ENCODE results near the gene GTPBP1. TPM values are rescaled to one million over a fixed set of nuclear protein-coding genes. Genes with fewer than 3 reads are reported as not detected.

The GTPBP1 gene
- total RNA-seq, 8 experiments from 2014 or later: 28.8 to 88.7 (median 35.1) TPM

DNA sequence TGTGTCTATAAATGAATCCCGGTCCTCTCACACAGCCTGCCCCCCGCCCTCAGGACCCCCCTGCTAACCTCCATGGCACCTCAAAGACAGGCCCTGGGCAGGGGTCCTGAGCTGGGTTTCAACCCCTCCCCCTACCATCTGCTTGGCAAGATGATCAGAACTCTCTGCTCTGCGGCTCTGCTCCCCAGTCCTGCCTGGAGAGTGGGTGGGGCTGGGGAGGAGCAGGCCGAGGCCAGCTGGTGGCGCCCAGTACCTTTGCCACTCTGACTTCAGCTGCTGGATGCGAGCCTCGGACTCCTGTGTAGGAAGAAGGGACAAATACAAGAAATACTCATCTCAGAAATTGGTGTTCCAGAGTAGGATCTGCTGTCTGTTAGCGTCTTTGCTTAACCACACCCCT is 35.0 kb downstream of the GTPBP1 start:
- ATAC-seq (replicated peaks in 6 of 8): peak in 3 of 8 experiments; percentile 5 to 38 (median 14)
- H3K27ac ChIP-seq: no peak overlapping the region
- no peaks in the 10 kb centered on the region for H3K4me1 ChIP-seq (replicated peaks in 1 of 2)
- H3K4me3 ChIP-seq: no peak overlapping the region
- 59 to 82% methylated on average over 3 of the region's 8 CpGs; no CpG with 5 or more reads in 8 of the 10 experiments for WGBS, 10 experiments
- in situ Hi-C loops (cut with MboI; ENCODE audit: low pct_unique_long_range_greater_than_20kb in 2 of 9, low sequenced_read_pairs in 9 of 9, unreplicated experiment in 9 of 9): no loop called here

- no peak for ATAC-seq (replicated peaks in 6 of 8)
- no peaks in the 10 kb centered on the region for H3K4me1 ChIP-seq (replicated peaks in 1 of 2)
- in situ Hi-C loops (cut with MboI; ENCODE audit: low pct_unique_long_range_greater_than_20kb in 2 of 9, low sequenced_read_pairs in 9 of 9, unreplicated experiment in 9 of 9): no loop called here
- H3K4me3 ChIP-seq: no peak overlapping the region
- 79 to 100% (median 88%) methylated on average over 1 to 7 of the region's 9 CpGs; no CpG with 5 or more reads in 7 of the 10 experiments for WGBS, 10 experiments
- no peak overlapping the region for H3K27ac ChIP-seq
These were observed 35.4 kb downstream of the GTPBP1 start for GRCh38 chr22:38741166-38741565.

DNA sequence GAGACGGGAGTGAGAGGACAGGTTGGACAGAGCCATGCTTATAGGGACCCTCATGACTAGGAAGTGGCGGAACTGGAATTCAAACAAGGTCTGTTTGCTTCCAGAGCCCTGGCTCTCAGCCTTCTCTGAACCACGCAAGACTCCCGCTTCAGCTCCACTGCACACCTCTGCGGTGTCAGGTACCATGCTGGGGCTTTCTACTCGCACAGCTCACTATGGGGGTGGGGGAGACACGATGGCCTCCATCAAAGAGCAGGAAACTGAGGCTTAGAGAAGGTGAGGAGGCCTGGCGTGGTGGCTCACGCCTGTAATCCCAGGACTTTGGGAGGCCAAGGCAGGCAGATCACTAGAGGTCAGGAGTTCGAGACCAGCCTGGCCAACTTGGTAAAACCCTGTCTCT is 35.8 kb downstream of the GTPBP1 start:
- WGBS, 10 experiments: 95 to 100% (median 100%) methylated on average over 1 to 7 of the region's 10 CpGs; no CpG with 5 or more reads in 6 of the 10 experiments
- ATAC-seq (replicated peaks in 6 of 8): no peak

DNA sequence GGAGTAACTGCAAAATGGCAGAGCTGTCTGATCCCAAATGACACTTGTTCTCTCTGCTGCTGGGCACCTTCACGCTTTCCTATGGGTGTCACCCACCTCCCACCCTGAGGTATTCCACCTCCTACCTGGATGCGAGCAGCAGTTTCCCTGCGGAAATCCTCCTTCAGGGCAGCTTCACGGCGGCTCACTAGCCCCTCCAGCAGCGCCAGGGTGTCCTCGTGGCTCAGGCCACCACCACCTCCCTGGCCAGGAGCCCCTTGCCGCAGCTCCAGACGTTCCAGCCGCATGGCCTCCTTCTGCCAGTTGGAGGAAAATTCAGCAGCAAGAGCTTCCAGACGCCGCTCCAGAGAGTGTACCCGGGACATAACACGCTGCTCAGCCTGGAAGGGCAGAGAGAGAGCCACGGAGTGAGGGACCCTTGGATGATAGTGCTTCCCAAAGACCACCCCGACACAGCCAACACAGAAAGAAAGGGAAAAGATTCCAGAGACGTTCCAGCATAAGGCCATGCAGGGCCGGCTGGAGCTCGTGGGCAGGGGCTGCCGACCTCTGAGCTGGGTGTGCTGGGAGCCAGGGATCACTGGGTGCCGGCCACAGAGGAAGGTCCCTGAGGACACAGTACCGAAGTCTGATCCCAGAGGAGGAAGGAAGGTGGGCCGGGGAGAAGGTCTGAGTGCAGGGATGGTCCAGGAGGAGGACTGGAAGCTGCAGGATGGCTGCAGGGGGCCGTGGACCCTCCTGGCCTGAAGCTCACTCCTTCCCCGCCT is 36.6 kb downstream of the GTPBP1 start:
- Histone ChIP-seq H3K27ac (no peak overlapping the region), H3K4me3 (no peak overlapping the region), H3K4me1 (replicated peaks in 1 of 2) (no peaks in the 10 kb centered on the region)
- ATAC-seq (replicated peaks in 6 of 8): no peak
- 80 to 100% (median 91%) methylated on average over 1 to 8 of the region's 25 CpGs; no CpG with 5 or more reads in 1 of the 10 experiments for WGBS, 10 experiments
- in situ Hi-C loops (cut with MboI; ENCODE audit: low pct_unique_long_range_greater_than_20kb in 2 of 9, low sequenced_read_pairs in 9 of 9, unreplicated experiment in 9 of 9): no loop called here

More for the DNA sequence above, 35.8 kb downstream of the GTPBP1 start:
- Histone ChIP-seq H3K4me3 (no peak overlapping the region), H3K27ac (no peak overlapping the region), H3K4me1 (replicated peaks in 1 of 2) (no peaks in the 10 kb centered on the region)
- in situ Hi-C loops (cut with MboI; ENCODE audit: low pct_unique_long_range_greater_than_20kb in 2 of 9, low sequenced_read_pairs in 9 of 9, unreplicated experiment in 9 of 9): no loop called here

DNA sequence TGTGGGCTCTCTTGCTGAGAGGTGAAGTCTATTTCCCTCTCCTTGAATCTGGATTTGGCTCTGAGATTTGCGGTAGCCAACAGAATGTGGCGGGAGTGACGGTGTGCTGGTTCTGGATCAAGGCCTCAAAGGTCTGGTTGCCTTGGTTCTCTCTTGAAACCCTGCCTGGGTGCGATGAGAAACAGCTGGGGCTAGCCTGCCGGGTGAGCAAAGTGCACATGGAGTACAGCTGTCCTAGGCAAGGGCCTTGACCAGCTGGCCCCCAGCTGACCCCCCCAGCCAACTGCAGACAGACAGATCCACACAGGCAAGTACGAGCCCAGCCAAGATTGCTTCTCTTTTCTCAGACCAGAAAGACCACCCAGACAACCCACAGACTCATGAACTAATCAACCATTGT is 39.2 kb downstream of the GTPBP1 start:
- no peak overlapping the region for H3K4me3 ChIP-seq
- no peak overlapping the region for H3K27ac ChIP-seq

GRCh38 chr22:38745676-38746460 is 40.1 kb downstream of the GTPBP1 start:
- Histone ChIP-seq H3K4me3 (no peak overlapping the region), H3K27ac (no peak overlapping the region), H3K4me1 (replicated peaks in 1 of 2) (no peaks in the 10 kb centered on the region)
- WGBS, 10 experiments: 56 to 100% (median 94%) methylated on average over 1 to 6 of the region's 14 CpGs; no CpG with 5 or more reads in 3 of the 10 experiments
- in situ Hi-C loops (cut with MboI; ENCODE audit: low pct_unique_long_range_greater_than_20kb in 2 of 9, low sequenced_read_pairs in 9 of 9, unreplicated experiment in 9 of 9): no loop called here
- ATAC-seq (replicated peaks in 6 of 8): no peak

More for the DNA sequence above, 39.2 kb downstream of the GTPBP1 start:
- ATAC-seq (replicated peaks in 6 of 8): no peak
- in situ Hi-C loops (cut with MboI; ENCODE audit: low pct_unique_long_range_greater_than_20kb in 2 of 9, low sequenced_read_pairs in 9 of 9, unreplicated experiment in 9 of 9): no loop called here
- no peaks in the 10 kb centered on the region for H3K4me1 ChIP-seq (replicated peaks in 1 of 2)
- WGBS, 10 experiments: 90 to 100% (median 100%) methylated on average over 1 to 2 of the region's 6 CpGs; no CpG with 5 or more reads in 6 of the 10 experiments

GRCh38 chr22:38748487-38749136 is 42.9 kb downstream of the GTPBP1 start:
- WGBS, 10 experiments: 80 to 100% (median 92%) methylated on average over 1 to 2 of the region's 14 CpGs; no CpG with 5 or more reads in 5 of the 10 experiments
- ATAC-seq (replicated peaks in 6 of 8): peak in 3 of 8 experiments; percentile 5 to 15 (median 11)
- in situ Hi-C loops (cut with MboI; ENCODE audit: low pct_unique_long_range_greater_than_20kb in 2 of 9, low sequenced_read_pairs in 9 of 9, unreplicated experiment in 9 of 9): no loop called here
- H3K4me1 ChIP-seq (replicated peaks in 1 of 2): peaks cover 0 to under 1% of the 10 kb centered on the region in 2 donors
- no peak overlapping the region for H3K27ac ChIP-seq
- no peak overlapping the region for H3K4me3 ChIP-seq

- H3K4me3 ChIP-seq: no peak overlapping the region
- no peak for ATAC-seq (replicated peaks in 6 of 8)
- in situ Hi-C loops (cut with MboI; ENCODE audit: low pct_unique_long_range_greater_than_20kb in 2 of 9, low sequenced_read_pairs in 9 of 9, unreplicated experiment in 9 of 9): loop anchor here in 1 of 9 experiments (25.0 kb wide), 1 partner anchor 262 kb away; the partner anchor contains the start of genes APOBEC3C and APOBEC3D
- no peak overlapping the region for H3K27ac ChIP-seq
- H3K4me1 ChIP-seq (replicated peaks in 1 of 2): peaks cover 4 to 9% of the 10 kb centered on the region in 2 donors
- WGBS, 10 experiments: 80 to 100% (median 92%) methylated on average over 1 to 7 of the region's 14 CpGs; no CpG with 5 or more reads in 5 of the 10 experiments
These were observed 44.4 kb downstream of the GTPBP1 start for GRCh38 chr22:38750104-38750503.

DNA sequence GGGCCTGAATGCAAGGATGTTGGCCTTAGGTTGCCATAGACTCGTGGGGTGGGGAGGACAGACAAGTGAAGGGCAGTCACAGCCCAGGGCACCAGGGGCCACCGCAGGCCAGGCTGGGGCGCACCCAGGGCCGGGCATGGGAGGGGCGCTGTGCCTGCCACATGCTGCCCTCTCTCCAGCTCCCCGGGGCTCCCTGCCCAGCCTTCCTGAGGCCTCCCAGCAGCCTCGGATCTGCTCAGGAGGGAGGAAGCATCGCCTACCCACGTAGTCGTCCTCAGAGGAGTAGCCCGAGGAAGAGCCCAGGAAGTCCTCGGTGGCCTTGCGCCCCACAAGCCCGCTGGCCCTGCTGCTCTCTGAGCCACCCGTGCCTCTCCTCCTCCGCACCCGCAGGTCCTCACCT is 44.9 kb downstream of the GTPBP1 start:
- Histone ChIP-seq H3K27ac (no peak overlapping the region), H3K4me3 (no peak overlapping the region), H3K4me1 (replicated peaks in 1 of 2) (peaks cover 4 to 9% of the 10 kb centered on the region in 2 donors)
- ATAC-seq (replicated peaks in 6 of 8): no peak
- WGBS, 10 experiments: 70 to 80% methylated on average over 1 to 2 of the region's 17 CpGs; no CpG with 5 or more reads in 8 of the 10 experiments
- in situ Hi-C loops (cut with MboI; ENCODE audit: low pct_unique_long_range_greater_than_20kb in 2 of 9, low sequenced_read_pairs in 9 of 9, unreplicated experiment in 9 of 9): loop anchor here in 1 of 9 experiments (25.0 kb wide), 1 partner anchor 262 kb away; the partner anchor contains the start of genes APOBEC3C and APOBEC3D

GRCh38 chr22:38751066-38751421 is 45.3 kb downstream of the GTPBP1 start:
- H3K4me3 ChIP-seq: no peak overlapping the region
- H3K4me1 ChIP-seq (replicated peaks in 1 of 2): peaks cover 4 to 9% of the 10 kb centered on the region in 2 donors
- no peak overlapping the region for H3K27ac ChIP-seq
- in situ Hi-C loops (cut with MboI; ENCODE audit: low pct_unique_long_range_greater_than_20kb in 2 of 9, low sequenced_read_pairs in 9 of 9, unreplicated experiment in 9 of 9): loop anchor here in 1 of 9 experiments (25.0 kb wide), 1 partner anchor 261 kb away; the partner anchor contains the start of genes APOBEC3C and APOBEC3D
- no peak for ATAC-seq (replicated peaks in 6 of 8)
- WGBS, 10 experiments: no CpG with 5 or more reads among the region's 12 CpGs

- Histone ChIP-seq H3K4me1 (replicated peaks in 1 of 2) (peaks cover 9% of the 10 kb centered on the region in 2 donors), H3K27ac (no peak overlapping the region), H3K4me3 (no peak overlapping the region)
- in situ Hi-C loops (cut with MboI; ENCODE audit: low pct_unique_long_range_greater_than_20kb in 2 of 9, low sequenced_read_pairs in 9 of 9, unreplicated experiment in 9 of 9): loop anchor here in 1 of 9 experiments (25.0 kb wide), 1 partner anchor 261 kb away; the partner anchor contains the start of genes APOBEC3C and APOBEC3D
- WGBS, 10 experiments: 67 to 100% (median 88%) methylated on average over 2 to 10 of the region's 24 CpGs; no CpG with 5 or more reads in 1 of the 10 experiments
- peak in 1 of 8 experiments; percentile 3 for ATAC-seq (replicated peaks in 6 of 8)
These were observed 45.9 kb downstream of the GTPBP1 start for GRCh38 chr22:38751422-38752346.

Data from motor neuron (in vitro differentiated cells).